AG09309 (cell line): Measurements from ENCODE around the gene PRR3.

Source experiments
- DNase-seq: peaks from one replicate; pipeline ENCODE4 v3.0.0-alpha.2; 2010; ENCODE audit warnings: low read depth
- H3K4me3 ChIP-seq: 2 replicates; pipeline ENCODE4 v1.5.1; 2011; ENCODE audit warnings: mild to moderate bottlenecking, low read depth, low read length, moderate library complexity; ENCODE audit not compliant: control insufficient read depth
- CTCF ChIP-seq: IDR thresholded peaks from 2 replicates; pipeline ENCODE4 v1.5.1; 2011; ENCODE audit warnings: mild to moderate bottlenecking, low read depth, low read length, inconsistent platforms; ENCODE audit not compliant: insufficient read depth, control insufficient read depth; ENCODE audit errors: missing control alignments

Gene PRR3

GRCh38 chr6:30568245-30568644, 11.2 kb downstream of the PRR3 start:
- TF ChIP-seq CTCF = no peak
- no peak for DNase-seq
- H3K4me3 ChIP-seq = no peak overlapping the region

GRCh38 chr6:30570263-30570662, 13.2 kb downstream of the PRR3 start:
- peak overlapping the region; percentile 97 for H3K4me3 ChIP-seq
- TF ChIP-seq CTCF = no peak
- no peak for DNase-seq

GRCh38 chr6:30570740-30571074, 13.6 kb downstream of the PRR3 start:
- H3K4me3 ChIP-seq = peak overlapping the region; percentile 97
- no peak for TF ChIP-seq CTCF

GRCh38 chr6:30571075-30571761, 14.1 kb downstream of the PRR3 start, which contains the start of gene ABCF1:
ABCF1 (plus strand) TSS chr6:30571442; CDS start chr6:30571488, 46 bp downstream.
- peak; percentile 75 for DNase-seq
- TF ChIP-seq CTCF = no peak
- H3K4me3 ChIP-seq = peak within 1 kb of the TSS; percentile 97

More at GRCh38 chr6:30570740-30571074, 13.6 kb downstream of the PRR3 start:
- no peak for DNase-seq

GRCh38 chr6:30571762-30572082, 14.6 kb downstream of the PRR3 start:
- DNase-seq = no peak
- peak overlapping the region; percentile 97 for H3K4me3 ChIP-seq
- TF ChIP-seq CTCF = no peak

GRCh38 chr6:30572148-30572547, 15.1 kb downstream of the PRR3 start:
- DNase-seq = no peak
- H3K4me3 ChIP-seq = peak overlapping the region; percentile 97
- TF ChIP-seq CTCF = no peak

- DNase-seq = no peak
- no peak for TF ChIP-seq CTCF
- no peak overlapping the region for H3K4me3 ChIP-seq
Observed at GRCh38 chr6:30573113-30573512, 16.0 kb downstream of the PRR3 start.
